ENCODE results near the gene MAP7.
"Not testable (repeated sequence)": the region's sequence is repeated elsewhere in the genome, so short reads cannot be mapped to it uniquely, and the experiment has no call there.

MAP7 gene

GRCh38 chr6:136330634-136331033, 219.6 kb downstream of the MAP7 start:
- DNase-seq = no peak

- no peak for DNase-seq
Measured at GRCh38 chr6:136326038-136326553, 224.1 kb downstream of the MAP7 start.

- no peak for DNase-seq
Measured at GRCh38 chr6:136324686-136325380, 225.4 kb downstream of the MAP7 start.

- DNase-seq = no peak
Measured at GRCh38 chr6:136323431-136324112, 226.7 kb downstream of the MAP7 start.

GRCh38 chr6:136319732-136320131, 230.5 kb downstream of the MAP7 start:
- DNase-seq = no peak

GRCh38 chr6:136318676-136319075, 231.5 kb downstream of the MAP7 start:
- DNase-seq = no peak

- DNase-seq = no peak
Measured at GRCh38 chr6:136317971-136318370, 232.3 kb downstream of the MAP7 start.

- DNase-seq = peak; percentile 71
Measured at GRCh38 chr6:136317021-136317694, 233.1 kb downstream of the MAP7 start.

- DNase-seq = no peak
Measured at GRCh38 chr6:136315594-136315993, 234.6 kb downstream of the MAP7 start.

GRCh38 chr6:136312975-136313374, 237.2 kb downstream of the MAP7 start:
- no peak for DNase-seq

GRCh38 chr6:136309729-136310311, 240.4 kb downstream of the MAP7 start:
- DNase-seq = no peak

GRCh38 chr6:136309171-136309570, 241.1 kb downstream of the MAP7 start:
- no peak for DNase-seq

GRCh38 chr6:136308469-136308868, 241.8 kb downstream of the MAP7 start:
- DNase-seq = not testable (repeated sequence)

- DNase-seq = no peak
Measured at GRCh38 chr6:136307351-136307750, 242.9 kb downstream of the MAP7 start.

- no peak for DNase-seq
Measured at GRCh38 chr6:136306466-136306865, 243.8 kb downstream of the MAP7 start.

GRCh38 chr6:136304410-136304809, 245.8 kb downstream of the MAP7 start:
- no peak for DNase-seq

GRCh38 chr6:136303516-136303915, 246.7 kb downstream of the MAP7 start:
- DNase-seq = no peak

- DNase-seq = no peak
Measured at GRCh38 chr6:136294621-136295020, 255.6 kb downstream of the MAP7 start.

Data from CD4-positive, alpha-beta T cell treated with Interleukin-17A for 4 hours (primary cell).